Kidney (tissue), 14 donors: ENCODE results near the gene CMTM4. TPM values are rescaled to one million over a fixed set of nuclear protein-coding genes. Genes with fewer than 3 reads are reported as not detected.

ENCODE experiments used
- DNase-seq, 5 donors: peaks; one replicate each; pipeline ENCODE4 v3.0.0-alpha.2; 2013 to 2020
- FAIRE-seq: peaks from 2 replicates; lab custom pipeline; 2012; peaks lifted over from hg19 to GRCh38; lab: Jason Lieb, UNC
- H3K27ac ChIP-seq, 2 donors: one replicate each; pipeline ENCODE4 v1.7.0; 2013; ENCODE audit warnings: low read depth in 2 of 2, low read length in 2 of 2, inconsistent platforms in 1 of 2
- H3K27me3 ChIP-seq: one replicate; pipeline ENCODE4 v1.7.1; 2013; ENCODE audit warnings: low read length, inconsistent platforms; ENCODE audit not compliant: control insufficient read depth, insufficient read depth
- H3K36me3 ChIP-seq, 3 donors: one replicate each; pipeline versions ENCODE4 v1.7.0 to v1.7.1; 2013; ENCODE audit warnings: low read length in 3 of 3, control low read depth in 1 of 3, inconsistent platforms in 1 of 3; ENCODE audit not compliant: insufficient read depth in 3 of 3, control insufficient read depth in 2 of 3
- H3K4me1 ChIP-seq, 3 donors: one replicate each; pipeline versions ENCODE4 v1.7.0 to v1.7.1; 2013; ENCODE audit warnings: low read length in 3 of 3, inconsistent platforms in 1 of 3, low read depth in 1 of 3; ENCODE audit not compliant: control insufficient read depth in 2 of 3, insufficient read depth in 2 of 3
- H3K4me3 ChIP-seq, 3 donors: one replicate each; pipeline versions ENCODE4 v1.7.0 to v1.8.1; 2013; ENCODE audit warnings: low read length in 3 of 3, control low read depth in 1 of 3, inconsistent platforms in 1 of 3
- H3K9ac ChIP-seq, 3 donors: one replicate each; pipeline versions ENCODE4 v1.7.0 to v1.7.1; 2013; ENCODE audit warnings: low read length in 3 of 3, control low read depth in 1 of 3, inconsistent platforms in 1 of 3
- H3K9me3 ChIP-seq, 3 donors: one replicate each; pipeline versions ENCODE4 v1.7.0 to v1.7.1; 2013; ENCODE audit warnings: low read length in 3 of 3, control low read depth in 1 of 3, inconsistent platforms in 1 of 3; ENCODE audit not compliant: control insufficient read depth in 2 of 3, insufficient read depth in 1 of 3
- intact Hi-C: fragments of 100-400 bp; cut with DNase I; formaldehyde crosslinking; loops from one replicate; pipeline ENCODE4 v1.11.1; 2022
- polyA plus RNA-seq: library from polyadenylated mRNA; stranded (reverse); fragments of 350-450 nt; fragmentation: Illumina TruSeq; extraction: RNeasy Lipid Tissue Mini Kit (QIAGEN cat#74804); gene quantifications from one replicate; pipeline ENCODE4 v1.2.3, GENCODE V29; 2014; ENCODE audit warnings: low read depth, low replicate concordance; ENCODE audit not compliant: insufficient read depth
- total RNA-seq: library from RNA; stranded (reverse); fragmentation: NEBNext Ultra II Directional; extraction: Animal tissue kit (Norgen Biotek cat#: 25700); gene quantifications from one replicate; pipeline ENCODE4 v1.2.1, GENCODE V29; 2021
- TF ChIP-seq, protein P1 (sequence below): IDR thresholded peaks from 3 replicates; pipeline ENCODE4 v1.5.1; 2012; ENCODE audit warnings: mild to moderate bottlenecking, moderate library complexity, borderline replicate concordance; ENCODE audit not compliant: insufficient read depth; ENCODE audit errors: extremely low read depth
- donor health status: control.
- donor health status: control.
- donor health status: control.
- donor health status: control.
- donor health status: control.
- donor health status: DM: yes; HTN: yes; CAD: no.
- donor health status: Normal renal cell carcinoma (clear cell type).

The CMTM4 gene
- total and polyA plus RNA-seq, 2 donors from 2014 or later, result 43.2 to 82.2 TPM

DNA sequence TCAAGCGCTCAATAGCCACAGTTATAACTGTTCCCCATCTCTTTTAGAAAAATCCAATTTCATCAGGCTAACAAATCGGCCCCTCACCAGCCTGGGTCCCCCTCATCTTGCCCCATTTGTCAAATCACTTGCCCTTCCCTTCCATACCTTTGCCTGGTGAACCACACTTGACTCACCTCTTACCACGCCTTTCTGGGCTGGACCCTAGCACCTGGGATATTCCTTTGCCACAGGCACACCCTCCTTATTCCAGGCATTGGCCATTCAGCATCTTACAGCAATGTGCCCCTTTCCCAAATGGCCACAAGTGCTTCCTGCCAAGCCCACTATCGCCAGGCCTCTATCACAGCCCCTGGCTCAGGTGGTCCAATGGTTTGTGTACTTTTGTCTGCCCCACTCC is 14.9 kb downstream of the CMTM4 start:
- DNase-seq (no peak), FAIRE-seq (no peak)
- Histone ChIP-seq H3K4me3 (no peak overlapping the region), H3K9ac (no peak overlapping the region), H3K27ac (peak overlapping the region in 1 of 2 donors; percentile 29), H3K27me3 (no peaks in the 10 kb centered on the region), H3K36me3 (no peaks in the 10 kb centered on the region), H3K4me1 (peaks cover 0 to 20% (median 10%) of the 10 kb centered on the region in 3 donors), H3K9me3 (no peaks in the 10 kb centered on the region)
- TF ChIP-seq, protein P1, sequence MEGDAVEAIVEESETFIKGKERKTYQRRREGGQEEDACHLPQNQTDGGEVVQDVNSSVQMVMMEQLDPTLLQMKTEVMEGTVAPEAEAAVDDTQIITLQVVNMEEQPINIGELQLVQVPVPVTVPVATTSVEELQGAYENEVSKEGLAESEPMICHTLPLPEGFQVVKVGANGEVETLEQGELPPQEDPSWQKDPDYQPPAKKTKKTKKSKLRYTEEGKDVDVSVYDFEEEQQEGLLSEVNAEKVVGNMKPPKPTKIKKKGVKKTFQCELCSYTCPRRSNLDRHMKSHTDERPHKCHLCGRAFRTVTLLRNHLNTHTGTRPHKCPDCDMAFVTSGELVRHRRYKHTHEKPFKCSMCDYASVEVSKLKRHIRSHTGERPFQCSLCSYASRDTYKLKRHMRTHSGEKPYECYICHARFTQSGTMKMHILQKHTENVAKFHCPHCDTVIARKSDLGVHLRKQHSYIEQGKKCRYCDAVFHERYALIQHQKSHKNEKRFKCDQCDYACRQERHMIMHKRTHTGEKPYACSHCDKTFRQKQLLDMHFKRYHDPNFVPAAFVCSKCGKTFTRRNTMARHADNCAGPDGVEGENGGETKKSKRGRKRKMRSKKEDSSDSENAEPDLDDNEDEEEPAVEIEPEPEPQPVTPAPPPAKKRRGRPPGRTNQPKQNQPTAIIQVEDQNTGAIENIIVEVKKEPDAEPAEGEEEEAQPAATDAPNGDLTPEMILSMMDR, result no peak
- intact Hi-C loops, result no loop called here

- intact Hi-C loops, result no loop called here
- FAIRE-seq (no peak), DNase-seq (no peak)
- Histone ChIP-seq H3K27ac (peak overlapping the region in 1 of 2 donors; percentile 20), H3K9ac (no peak overlapping the region), H3K36me3 (no peaks in the 10 kb centered on the region), H3K4me1 (peaks cover 0 to 22% (median 10%) of the 10 kb centered on the region in 3 donors), H3K9me3 (no peaks in the 10 kb centered on the region), H3K4me3 (no peak overlapping the region), H3K27me3 (no peaks in the 10 kb centered on the region)
- TF ChIP-seq, protein P1, result no peak
Measured at GRCh38 chr16:66678337-66678736, 18.2 kb downstream of the CMTM4 start.

DNA sequence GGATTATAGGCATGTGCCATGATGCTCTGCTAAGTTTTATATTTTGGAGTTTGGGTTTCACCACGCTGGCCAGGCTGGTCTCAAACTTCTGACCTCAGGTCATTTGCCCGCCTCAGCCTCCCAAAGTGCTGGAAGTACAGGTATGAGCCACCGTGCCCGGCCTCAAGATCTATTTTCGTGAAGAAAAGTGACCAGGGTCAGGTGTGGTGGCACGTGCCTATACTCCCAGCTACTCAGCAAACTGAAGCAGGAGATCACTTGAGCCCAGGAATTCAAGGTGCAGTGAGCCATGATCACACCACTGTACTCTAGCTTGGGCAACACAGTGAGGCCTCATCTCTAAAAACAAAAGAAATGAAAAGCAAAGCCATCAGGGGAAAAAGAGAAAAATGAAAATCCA is 18.7 kb downstream of the CMTM4 start:
- Histone ChIP-seq H3K4me3 (no peak overlapping the region), H3K27me3 (no peaks in the 10 kb centered on the region), H3K4me1 (peaks cover 0 to 22% (median 10%) of the 10 kb centered on the region in 3 donors), H3K9me3 (no peaks in the 10 kb centered on the region), H3K9ac (no peak overlapping the region), H3K36me3 (no peaks in the 10 kb centered on the region), H3K27ac (no peak overlapping the region)
- no peak for FAIRE-seq
- DNase-seq, result no peak
- TF ChIP-seq, protein P1, result no peak
- intact Hi-C loops, result no loop called here

GRCh38 chr16:66677179-66677578 is 19.4 kb downstream of the CMTM4 start:
- no peak overlapping the region for H3K4me3 ChIP-seq
- TF ChIP-seq, protein P1, result no peak
- no peak overlapping the region for H3K27ac ChIP-seq
- FAIRE-seq, result no peak
- H3K9ac ChIP-seq, result no peak overlapping the region
- peak in 3 of 5 donors; percentile 24 to 48 (median 41) for DNase-seq
- intact Hi-C loops, result no loop called here
- H3K36me3 ChIP-seq, result no peaks in the 10 kb centered on the region
- no peaks in the 10 kb centered on the region for H3K9me3 ChIP-seq
- peaks cover 0 to 20% (median 4%) of the 10 kb centered on the region in 3 donors for H3K4me1 ChIP-seq
- no peaks in the 10 kb centered on the region for H3K27me3 ChIP-seq
